Mesendoderm (in vitro differentiated cells): Measurements from ENCODE around the gene SNAI3. TPM values are rescaled to one million over a fixed set of nuclear protein-coding genes. Genes with fewer than 3 reads are reported as not detected.

Source experiments
- DNase-seq: peaks from one replicate; pipeline ENCODE4 v3.0.0; 2013
- H2AK5ac ChIP-seq: 2 replicates; pipeline ENCODE4 v1.6.1; 2013; ENCODE audit warnings: low read length, inconsistent platforms
- H2BK120ac ChIP-seq: 2 replicates; pipeline ENCODE4 v1.6.1; 2013; ENCODE audit warnings: low read depth, mild to moderate bottlenecking, low read length, moderate library complexity, mixed read lengths
- H2BK15ac ChIP-seq: replicated peaks from 2 replicates; pipeline ENCODE4 v1.6.1; 2013; ENCODE audit warnings: low read depth, mild to moderate bottlenecking, moderate library complexity
- H2BK5ac ChIP-seq: 2 replicates; pipeline ENCODE4 v1.6.1; 2013; ENCODE audit warnings: low read length, inconsistent platforms
- H3K18ac ChIP-seq: 2 replicates; pipeline ENCODE4 v1.6.1; 2013; ENCODE audit warnings: mild to moderate bottlenecking, low read length, mixed read lengths
- H3K23ac ChIP-seq: one replicate; pipeline ENCODE4 v1.6.1; 2013; ENCODE audit warnings: low read length
- H3K27ac ChIP-seq: 2 replicates; pipeline ENCODE4 v1.5.1; 2013; ENCODE audit warnings: low read depth, mild to moderate bottlenecking, inconsistent platforms, low read length, moderate library complexity
- H3K27me3 ChIP-seq: 2 replicates; pipeline ENCODE4 v1.6.1; 2013; ENCODE audit warnings: low read length, control low read depth, mild to moderate bottlenecking, inconsistent platforms; ENCODE audit not compliant: insufficient read depth, poor library complexity
- H3K36me3 ChIP-seq: 2 replicates; pipeline ENCODE4 v1.6.1; 2013; ENCODE audit warnings: low read length, inconsistent platforms; ENCODE audit not compliant: control insufficient read depth, insufficient read depth
- H3K4ac ChIP-seq: one replicate; pipeline ENCODE4 v1.6.1; 2013; ENCODE audit warnings: low read depth, mild to moderate bottlenecking, low read length, moderate library complexity
- H3K4me1 ChIP-seq: 2 replicates; pipeline ENCODE4 v1.6.1; 2013; ENCODE audit warnings: low read depth, low read length, inconsistent platforms; ENCODE audit not compliant: control insufficient read depth
- H3K4me2 ChIP-seq: 2 replicates; pipeline ENCODE4 v1.6.1; 2013; ENCODE audit warnings: low read length
- H3K4me3 ChIP-seq: 2 replicates; pipeline ENCODE4 v1.5.1; 2013; ENCODE audit warnings: mild to moderate bottlenecking, low read length
- H3K56ac ChIP-seq: one replicate; pipeline ENCODE4 v1.6.1; 2013; ENCODE audit warnings: low read length
- H3K79me1 ChIP-seq: 2 replicates; pipeline ENCODE4 v1.6.1; 2013; ENCODE audit warnings: low read length, inconsistent platforms
- H3K79me2 ChIP-seq: 2 replicates; pipeline ENCODE4 v1.6.1; 2013; ENCODE audit warnings: mild to moderate bottlenecking, low read length; ENCODE audit not compliant: control insufficient read depth, insufficient read depth
- H3K9ac ChIP-seq: 2 replicates; pipeline ENCODE4 v1.6.1; 2013; ENCODE audit warnings: low read length, inconsistent platforms
- H4K5ac ChIP-seq: one replicate; pipeline ENCODE4 v1.6.1; 2013; ENCODE audit warnings: low read length
- H4K8ac ChIP-seq: one replicate; pipeline ENCODE4 v1.6.1; 2013; ENCODE audit warnings: low read depth, mild to moderate bottlenecking, control low read depth, low read length, moderate library complexity
- WGBS: extraction: QIAGEN DNeasy Blood & Tissue Kit; methylation state at CpG from one replicate; pipeline ENCODE4 v1.1.7; 2013; ENCODE audit warnings: low lambda C conversion rate, missing lambda C conversion rate; ENCODE audit not compliant: insufficient coverage; ENCODE audit errors: extremely low coverage; 5-methylcytosine and 5-hydroxymethylcytosine counted together
- polyA plus RNA-seq, 2 experiments: library from polyadenylated mRNA; stranded (reverse); fragments of 200-250 nt; gene quantifications; one replicate each; pipeline ENCODE4 v1.2.3, GENCODE V29; 2013

Gene SNAI3
- polyA plus RNA-seq (2013, experiment 1 of 2), result 1.3 TPM
- 1.3 TPM for polyA plus RNA-seq (2013, experiment 2 of 2)

DNA sequence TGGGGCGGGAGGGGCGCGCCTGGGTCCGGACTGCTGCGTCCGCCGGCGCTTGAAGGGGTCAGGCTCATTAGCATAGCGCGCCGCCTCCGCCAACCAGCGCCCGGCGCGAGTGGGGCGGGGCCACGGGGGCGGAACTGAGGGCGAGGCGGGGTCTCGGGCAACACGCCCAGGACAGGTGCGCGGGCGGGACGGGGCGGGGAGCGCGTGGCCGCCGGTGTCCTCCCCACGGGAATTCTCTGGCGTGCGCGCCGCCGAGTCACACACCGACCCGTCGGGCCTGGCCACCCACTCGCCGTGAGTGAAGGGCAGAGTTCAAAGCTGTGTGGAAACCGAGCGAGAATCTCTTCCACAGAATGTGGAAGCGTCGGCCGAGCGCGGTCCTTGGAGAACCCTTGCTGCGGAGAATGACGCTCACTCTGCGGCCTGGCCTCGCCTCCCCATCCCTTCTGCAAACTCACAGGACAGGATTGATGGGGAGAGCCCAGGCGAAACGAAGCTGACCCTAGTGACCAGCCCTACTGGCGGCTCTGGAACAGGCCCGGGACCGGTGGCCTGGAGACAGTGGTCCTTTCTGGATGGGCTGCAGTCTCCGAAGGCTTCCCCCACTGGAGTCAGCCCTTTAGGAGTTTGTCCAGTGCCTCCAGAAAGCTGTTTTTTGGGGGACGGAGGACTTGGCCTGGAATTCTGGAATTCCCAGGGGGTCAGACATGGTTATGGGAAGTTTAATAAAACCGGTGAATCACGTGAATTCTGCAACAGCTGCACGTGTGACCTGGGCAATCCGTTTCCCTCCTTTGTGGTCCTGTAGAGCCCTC lies at the start of gene SNAI3:
SNAI3 (minus strand) TSS at position 69 of the 815 bp plus-strand sequence. CDS start 101 bp downstream, outside the sequence.
- Histone ChIP-seq H3K4me3 (peak within 1 kb of the TSS; percentile 26), H2AK5ac (no peak within 1 kb of the TSS), H3K36me3 (no peaks in the 10 kb centered on the region), H3K79me1 (no peaks in the 10 kb centered on the region), H3K4me1 (no peaks in the 10 kb centered on the region), H3K4me2 (peak within 1 kb of the TSS; percentile 71), H3K27ac (no peak within 1 kb of the TSS), H4K5ac (no peak within 1 kb of the TSS), H3K27me3 (peaks cover 2% of the 10 kb centered on the region), H3K56ac (peak within 1 kb of the TSS; percentile 73), H3K9ac (peak within 1 kb of the TSS; percentile 45), H3K23ac (no peak within 1 kb of the TSS), H3K18ac (no peak within 1 kb of the TSS), H2BK15ac (no peak within 1 kb of the TSS), H3K79me2 (no peaks in the 10 kb centered on the region), H2BK120ac (no peak within 1 kb of the TSS), H3K4ac (no peak within 1 kb of the TSS), H2BK5ac (no peak within 1 kb of the TSS), H4K8ac (no peak within 1 kb of the TSS)
- no CpG with 5 or more reads among the region's 65 CpGs for WGBS
- DNase-seq, result peak; percentile 75

DNA sequence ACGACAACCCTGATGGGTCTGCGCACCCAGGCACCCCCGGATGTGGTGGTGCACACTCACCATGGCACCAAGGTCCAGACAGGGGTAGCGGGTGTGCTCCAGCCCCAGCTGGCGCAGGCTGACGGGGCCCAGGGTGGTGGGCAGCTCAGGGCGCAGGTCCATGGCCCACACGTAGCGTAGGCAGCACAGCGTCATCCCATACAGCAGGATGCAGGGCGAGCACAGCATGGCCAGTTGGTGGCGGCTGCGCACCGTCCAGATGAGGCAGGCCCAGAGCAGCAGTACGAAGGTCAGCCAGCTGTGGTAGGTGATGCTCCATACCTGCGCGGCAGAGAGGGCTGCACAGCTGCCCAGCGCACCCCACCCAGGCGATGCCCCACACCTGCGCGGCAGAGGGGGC lies 49.8 kb upstream of the SNAI3 start:
- no CpG with 5 or more reads among the region's 21 CpGs for WGBS
- H2BK120ac ChIP-seq, result no peak overlapping the region
- no peaks in the 10 kb centered on the region for H3K4me1 ChIP-seq
- no peaks in the 10 kb centered on the region for H3K79me1 ChIP-seq
- H3K27me3 ChIP-seq, result no peaks in the 10 kb centered on the region
- peaks cover 3% of the 10 kb centered on the region for H3K36me3 ChIP-seq
- H3K79me2 ChIP-seq, result no peaks in the 10 kb centered on the region
- H4K5ac ChIP-seq, result no peak overlapping the region
- H3K4me3 ChIP-seq, result no peak overlapping the region
- no peak for DNase-seq
- no peak overlapping the region for H2AK5ac ChIP-seq
- no peak overlapping the region for H3K9ac ChIP-seq
- no peak overlapping the region for H3K56ac ChIP-seq
- no peak overlapping the region for H2BK5ac ChIP-seq
- H3K4me2 ChIP-seq, result no peak overlapping the region
- H3K18ac ChIP-seq, result no peak overlapping the region
- H3K4ac ChIP-seq, result no peak overlapping the region
- H4K8ac ChIP-seq, result no peak overlapping the region
- H3K27ac ChIP-seq, result no peak overlapping the region
- H2BK15ac ChIP-seq, result no peak overlapping the region
- no peak overlapping the region for H3K23ac ChIP-seq

DNA sequence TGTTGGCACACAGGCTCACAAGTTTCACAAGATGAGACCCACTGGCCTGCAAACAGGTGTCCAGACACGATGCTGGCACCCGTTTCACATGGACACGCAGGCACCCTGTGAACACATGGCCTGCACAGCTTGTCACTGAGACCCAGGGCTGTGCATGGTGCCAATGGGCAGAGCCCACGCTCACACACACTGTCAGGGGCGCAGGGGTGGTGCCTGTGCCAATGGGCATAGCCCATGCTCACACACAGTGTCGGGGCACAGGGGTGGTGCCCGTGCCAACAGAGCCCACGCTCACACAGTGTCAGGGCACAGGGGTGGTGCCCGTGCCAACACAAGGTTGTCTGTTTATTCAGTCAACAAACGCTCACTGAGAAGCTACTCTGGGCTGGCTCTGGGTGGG lies 49.3 kb upstream of the SNAI3 start:
- Histone ChIP-seq H3K79me1 (no peaks in the 10 kb centered on the region), H2BK120ac (no peak overlapping the region), H3K27me3 (no peaks in the 10 kb centered on the region), H3K18ac (no peak overlapping the region), H3K4me3 (no peak overlapping the region), H3K23ac (no peak overlapping the region), H3K27ac (no peak overlapping the region), H3K79me2 (no peaks in the 10 kb centered on the region), H2BK15ac (no peak overlapping the region), H3K36me3 (peaks cover 3% of the 10 kb centered on the region), H3K9ac (no peak overlapping the region), H2BK5ac (no peak overlapping the region), H4K5ac (no peak overlapping the region), H3K4me1 (no peaks in the 10 kb centered on the region), H3K56ac (no peak overlapping the region), H4K8ac (no peak overlapping the region), H2AK5ac (no peak overlapping the region), H3K4ac (no peak overlapping the region), H3K4me2 (no peak overlapping the region)
- no CpG with 5 or more reads among the region's 10 CpGs for WGBS
- DNase-seq, result no peak

DNA sequence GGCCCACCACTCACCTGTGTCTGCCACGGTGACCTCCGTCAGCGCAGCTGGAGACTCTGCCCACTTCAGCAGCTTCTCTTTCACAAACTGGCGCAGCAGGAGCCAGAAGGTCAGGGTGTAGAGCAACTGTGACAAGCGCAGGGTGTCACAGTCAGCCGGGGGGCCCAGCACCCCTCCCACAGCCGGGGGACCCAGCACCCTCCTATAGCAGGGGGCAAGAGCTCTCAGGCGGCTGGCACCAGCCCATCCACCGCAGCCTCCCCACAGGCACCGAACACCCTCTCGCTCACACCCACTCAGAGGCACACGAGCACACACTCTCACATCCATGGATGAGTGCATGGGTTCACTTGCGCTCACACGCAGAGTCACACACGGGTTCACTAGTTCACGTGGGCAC lies 48.8 kb upstream of the SNAI3 start:
- Histone ChIP-seq H3K18ac (no peak overlapping the region), H3K4me3 (no peak overlapping the region), H3K56ac (no peak overlapping the region), H3K79me2 (no peaks in the 10 kb centered on the region), H2BK120ac (no peak overlapping the region), H3K27me3 (no peaks in the 10 kb centered on the region), H4K5ac (no peak overlapping the region), H3K9ac (no peak overlapping the region), H2AK5ac (no peak overlapping the region), H3K4me1 (no peaks in the 10 kb centered on the region), H3K27ac (no peak overlapping the region), H3K36me3 (peaks cover 3% of the 10 kb centered on the region), H3K79me1 (no peaks in the 10 kb centered on the region), H2BK5ac (no peak overlapping the region), H2BK15ac (no peak overlapping the region), H3K4ac (no peak overlapping the region), H3K23ac (no peak overlapping the region), H3K4me2 (no peak overlapping the region), H4K8ac (no peak overlapping the region)
- no CpG with 5 or more reads among the region's 16 CpGs for WGBS
- no peak for DNase-seq

DNA sequence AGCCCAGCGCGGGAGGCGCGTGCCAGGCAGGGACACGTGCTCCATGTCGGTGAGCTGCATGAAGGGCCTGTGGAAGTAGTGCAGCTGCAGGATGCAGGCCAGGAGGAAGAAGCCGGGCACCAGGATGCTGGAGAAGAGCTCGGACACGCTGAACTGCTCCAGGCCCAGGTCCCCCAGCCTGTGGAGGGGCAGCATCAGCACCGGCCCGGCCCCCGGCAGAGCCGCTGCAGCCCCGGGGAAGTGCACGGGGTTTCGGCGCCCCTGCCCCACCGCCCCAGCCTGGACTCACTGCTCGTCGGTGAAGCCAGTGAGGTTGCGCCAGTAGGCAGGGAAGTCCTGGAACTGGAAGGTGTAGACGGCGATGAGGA lies 48.0 kb upstream of the SNAI3 start:
- H3K79me2 ChIP-seq, result no peaks in the 10 kb centered on the region
- no peak overlapping the region for H4K5ac ChIP-seq
- H3K56ac ChIP-seq, result no peak overlapping the region
- no peaks in the 10 kb centered on the region for H3K4me1 ChIP-seq
- DNase-seq, result no peak
- no peak overlapping the region for H2BK5ac ChIP-seq
- H3K9ac ChIP-seq, result no peak overlapping the region
- H3K23ac ChIP-seq, result no peak overlapping the region
- no peak overlapping the region for H2BK120ac ChIP-seq
- H3K4me3 ChIP-seq, result no peak overlapping the region
- H3K4me2 ChIP-seq, result no peak overlapping the region
- no peak overlapping the region for H3K18ac ChIP-seq
- no peak overlapping the region for H4K8ac ChIP-seq
- H2BK15ac ChIP-seq, result no peak overlapping the region
- WGBS, result no CpG with 5 or more reads among the region's 23 CpGs
- H3K4ac ChIP-seq, result no peak overlapping the region
- H3K36me3 ChIP-seq, result peaks cover 3% of the 10 kb centered on the region
- H2AK5ac ChIP-seq, result no peak overlapping the region
- H3K79me1 ChIP-seq, result no peaks in the 10 kb centered on the region
- no peaks in the 10 kb centered on the region for H3K27me3 ChIP-seq
- no peak overlapping the region for H3K27ac ChIP-seq
